GM12878 (cell line): ENCODE data around the gene GARNL3. TPM values are rescaled to one million over a fixed set of nuclear protein-coding genes. Genes with fewer than 3 reads are reported as not detected.

Experiments used
- ATAC-seq: fragments of 200-7000 bp; cut with Tn5 transposase; 3 replicates; pipeline ENCODE4 v1.9.1; 2020; ENCODE audit warnings: mild to moderate bottlenecking, moderate library complexity
- BruUV-seq: library from RNA; stranded (reverse); fragments of 400-500 nt; replicated peaks from 2 replicates; lab custom pipeline; 2021; lab: Mats Ljungman, UMichigan
- CTCF ChIA-PET: fragments of 300-600 bp; sonication (Branson Sonifier 250); formaldehyde crosslinking; extraction: SDS; loops from one replicate; lab custom pipeline; 2021; ENCODE audit warnings: inconsistent platforms; lab: Yijun Ruan, JAX
- POLR2A ChIA-PET: fragments of 350-600 bp; formaldehyde crosslinking; extraction: SDS; loops from one replicate; lab custom pipeline; 2021; ENCODE audit warnings: inconsistent platforms; lab: Charles Lee
- RAD21 ChIA-PET: fragments of 300-600 bp; sonication (Branson Sonifier 250); formaldehyde crosslinking; loops from one replicate; lab custom pipeline; 2023; ENCODE audit warnings: antibody characterized with exemption; ENCODE audit not compliant: unreplicated experiment; lab: Charles Lee
- SMC1A ChIA-PET: fragments of 300-600 bp; sonication (Branson Sonifier 250); formaldehyde crosslinking; loops from one replicate; lab custom pipeline; 2023; ENCODE audit not compliant: unreplicated experiment, uncharacterized antibody; lab: Charles Lee
- DNase-seq: peaks from one replicate; pipeline ENCODE4 v3.0.0-alpha.2; 2011; ENCODE audit warnings: low read depth, low spot score
- FAIRE-seq: peaks from 3 replicates; lab custom pipeline; 2011; peaks lifted over from hg19 to GRCh38; lab: Jason Lieb, UNC
- H2AFZ ChIP-seq: 2 replicates; pipeline ENCODE4 v1.6.0; 2011; ENCODE audit warnings: low read depth, low read length, control low read depth; ENCODE audit not compliant: control insufficient read depth
- H3K27ac ChIP-seq: 2 replicates; pipeline ENCODE4 v1.5.1; 2011; ENCODE audit warnings: control low read depth; ENCODE audit not compliant: control insufficient read depth, insufficient read depth
- H3K27me3 ChIP-seq, 2 experiments: replicated peaks in 1 of 2; 2 replicates each; pipeline versions ENCODE4 v1.6.0 to v1.6.1; 2011; ENCODE audit warnings: low read length in 1 of 2; ENCODE audit not compliant: control insufficient read depth in 2 of 2, insufficient read depth in 2 of 2
- H3K36me3 ChIP-seq, 2 experiments: 2 replicates each; pipeline ENCODE4 v1.5.1; 2011; ENCODE audit warnings: low read length in 1 of 2; ENCODE audit not compliant: control insufficient read depth in 2 of 2, insufficient read depth in 2 of 2
- H3K4me1 ChIP-seq: 2 replicates; pipeline ENCODE4 v1.6.1; 2011; ENCODE audit warnings: mild to moderate bottlenecking, low read length, moderate library complexity, mixed read lengths; ENCODE audit not compliant: control insufficient read depth, insufficient read depth
- H3K4me2 ChIP-seq: 2 replicates; pipeline ENCODE4 v1.6.0; 2011; ENCODE audit warnings: control low read depth; ENCODE audit not compliant: control insufficient read depth, insufficient read depth
- H3K4me3 ChIP-seq: fragments of 200-600 bp; sonication (generic); 2 replicates; pipeline ENCODE4 v1.5.1; 2016
- H3K79me2 ChIP-seq: 2 replicates; pipeline ENCODE4 v1.6.0; 2011; ENCODE audit warnings: low read length; ENCODE audit not compliant: control insufficient read depth, insufficient read depth
- H3K9ac ChIP-seq: 2 replicates; pipeline ENCODE4 v1.8.0; 2011; ENCODE audit warnings: low read length, control low read depth, mixed read lengths; ENCODE audit not compliant: control insufficient read depth, insufficient read depth
- H3K9me3 ChIP-seq: replicated peaks from 3 replicates; pipeline ENCODE4 v1.5.1; 2011; ENCODE audit warnings: mild to moderate bottlenecking, low read length; ENCODE audit not compliant: control insufficient read depth, insufficient read depth
- H4K20me1 ChIP-seq: 2 replicates; pipeline ENCODE4 v1.6.0; 2011; ENCODE audit not compliant: control insufficient read depth, insufficient read depth
- BRCA1 ChIP-seq: IDR thresholded peaks from 2 replicates; pipeline ENCODE4 v1.6.1; 2011; ENCODE audit warnings: low read depth, low read length, improper control_type of control experiment
- CHD4 ChIP-seq: fragments of 200-600 bp; sonication (generic); IDR thresholded peaks from 2 replicates; pipeline ENCODE4 v1.6.1; 2016; ENCODE audit warnings: mild to moderate bottlenecking
- MTA2 ChIP-seq: fragments of 450-650 bp; IDR thresholded peaks from 2 replicates; pipeline ENCODE4 v1.6.1; 2016; ENCODE audit warnings: low read depth, mild to moderate bottlenecking, moderate library complexity
- NR2C1 ChIP-seq: fragments of 450-650 bp; IDR thresholded peaks from 2 replicates; pipeline ENCODE4 v1.6.1; 2017; ENCODE audit warnings: antibody characterized with exemption, mild to moderate bottlenecking, moderate library complexity
- RELA ChIP-seq: fragments of 450-650 bp; IDR thresholded peaks from 2 replicates; pipeline ENCODE4 v1.8.0; 2014; ENCODE audit warnings: borderline replicate concordance; ENCODE audit not compliant: partially characterized antibody
- SMAD1 ChIP-seq: fragments of 450-650 bp; IDR thresholded peaks from 2 replicates; pipeline ENCODE4 v1.6.1; 2018; ENCODE audit warnings: mild to moderate bottlenecking, low read depth; ENCODE audit not compliant: partially characterized antibody
- STAT1 ChIP-seq: fragments of 450-650 bp; conservative IDR thresholded peaks from 2 replicates; pipeline ENCODE4 v1.6.1; 2014; ENCODE audit warnings: antibody characterized with exemption, mild to moderate bottlenecking
- SUPT20H ChIP-seq: IDR thresholded peaks from 2 replicates; pipeline ENCODE4 v1.6.1; 2011; ENCODE audit warnings: low read depth, mild to moderate bottlenecking, low read length, moderate library complexity, borderline replicate concordance; ENCODE audit not compliant: control insufficient read depth
- TAF1 ChIP-seq: IDR thresholded peaks from 2 replicates; pipeline ENCODE4 v1.6.1; 2011; ENCODE audit warnings: mild to moderate bottlenecking, low read depth, low read length, borderline replicate concordance
- ZNF24 ChIP-seq: fragments of 450-650 bp; IDR thresholded peaks from 2 replicates; pipeline ENCODE4 v1.6.1; 2017; ENCODE audit warnings: antibody characterized with exemption, mild to moderate bottlenecking
- WGBS: methylation state at CpG from one replicate; pipeline ENCODE4 v1.1.6; 2016; ENCODE audit warnings: low lambda C conversion rate; ENCODE audit not compliant: insufficient replicate concordance, insufficient coverage; ENCODE audit errors: missing lambda C conversion rate; 5-methylcytosine and 5-hydroxymethylcytosine counted together
- in situ Hi-C: fragments of 300-500 bp; cut with MboI; formaldehyde crosslinking; loops from 9 replicates; pipeline ENCODE4 v1.14.3; 2018; ENCODE audit warnings: mixed read lengths
- intact Hi-C: fragments of 100-400 bp; cut with micrococcal nuclease; formaldehyde crosslinking; loops from one replicate; pipeline ENCODE4 v1.14.2; 2022; ENCODE audit not compliant: unreplicated experiment
- polyA plus RNA-seq, 11 experiments: library from polyadenylated mRNA; depleted of rRNA in 4 of 11; unstranded in 6 of 11; stranded (reverse) in 5 of 11; fragments of >200 nt; fragmentation: Nextera tagmentation in 4 of 11; fragmentation: Illumina TruSeq in 1 of 11; extraction: Ambion mirVana in 4 of 11; extraction: Trizol in 1 of 11; gene quantifications; 1 replicate in 1 of 11; 2 replicates in 10 of 11; pipeline versions ENCODE4 v1.2.1 to v1.2.3, GENCODE V29; 2011 to 2016; ENCODE audit warnings: inconsistent platforms in 2 of 11, missing spikeins in 2 of 11, low read depth in 1 of 11
- total RNA-seq, 4 experiments: library from RNA; depleted of rRNA in 3 of 4; stranded (reverse); fragments of >200 nt in 3 of 4; fragmentation: Illumina TruSeq in 1 of 4; extraction: Trizol in 1 of 4; gene quantifications; 2 replicates each; pipeline versions ENCODE4 v1.2.1 to v1.2.3, GENCODE V29; 2013 to 2021
- TF ChIP-seq, protein P1 (sequence below): fragments of 450-650 bp; IDR thresholded peaks from 2 replicates; pipeline ENCODE4 v1.6.1; 2017; ENCODE audit warnings: borderline replicate concordance
- TF ChIP-seq, protein P2 (sequence below): IDR thresholded peaks from 2 replicates; pipeline ENCODE4 v1.6.1; 2011; ENCODE audit warnings: borderline replicate concordance, low read depth, mild to moderate bottlenecking, moderate library complexity, low read length; ENCODE audit not compliant: insufficient read depth, poor library complexity, severe bottlenecking
- TF ChIP-seq, protein P3 (sequence below): IDR thresholded peaks from 2 replicates; pipeline ENCODE4 v1.6.1; 2012; ENCODE audit warnings: low read depth, low read length, improper control_type of control experiment

The GARNL3 gene
- total and polyA plus RNA-seq, 10 of the 15 experiments (the other 5 are each of a cell fraction or from before 2014, with no cell fraction given), result 0.89 to 13.2 (median 6.3) TPM

DNA sequence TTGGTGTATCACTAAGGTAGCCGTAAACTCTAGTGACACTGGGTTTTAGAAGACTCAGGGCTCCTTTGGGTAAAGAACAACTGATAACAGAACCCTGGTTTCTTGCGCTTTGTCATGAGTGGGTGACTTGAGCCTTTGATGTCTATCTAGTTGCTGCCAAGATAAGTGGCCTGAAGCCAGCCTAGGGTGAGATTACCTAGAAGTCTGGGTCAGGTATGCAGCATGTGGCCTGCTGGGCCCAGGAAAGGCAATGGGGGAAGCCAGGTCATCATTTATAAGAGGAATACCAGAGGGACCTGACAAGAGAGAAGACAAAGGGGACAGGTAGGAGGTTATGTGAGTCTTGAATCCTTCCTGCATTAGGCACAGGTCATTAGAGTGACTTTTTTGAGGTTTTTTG is 23.2 kb upstream of the GARNL3 start:
- no peaks in the 10 kb centered on the region for H3K27me3 ChIP-seq
- H3K4me2 ChIP-seq, result no peak overlapping the region
- no peak overlapping the region for H3K9ac ChIP-seq
- H3K79me2 ChIP-seq, result no peaks in the 10 kb centered on the region; the same call in 1 of the 2 replicates
- RAD21 ChIA-PET, result no interaction called here
- no peak overlapping the region for H3K4me3 ChIP-seq
- WGBS, result 100% methylated on average over 2 of the region's 2 CpGs
- H4K20me1 ChIP-seq, result no peaks in the 10 kb centered on the region
- H3K27ac ChIP-seq, result no peak overlapping the region
- intact Hi-C loops (no loop called here), in situ Hi-C loops (no loop called here)
- ATAC-seq (no peak), FAIRE-seq (no peak), DNase-seq (no peak)
- POLR2A ChIA-PET, result no interaction called here
- TF ChIP-seq RELA (no peak), CHD4 (no peak), SUPT20H (no peak), TAF1 (no peak), SMAD1 (no peak), ZNF24 (no peak), NR2C1 (no peak), BRCA1 (no peak), STAT1 (no peak), MTA2 (no peak)
- TF ChIP-seq, protein P1, sequence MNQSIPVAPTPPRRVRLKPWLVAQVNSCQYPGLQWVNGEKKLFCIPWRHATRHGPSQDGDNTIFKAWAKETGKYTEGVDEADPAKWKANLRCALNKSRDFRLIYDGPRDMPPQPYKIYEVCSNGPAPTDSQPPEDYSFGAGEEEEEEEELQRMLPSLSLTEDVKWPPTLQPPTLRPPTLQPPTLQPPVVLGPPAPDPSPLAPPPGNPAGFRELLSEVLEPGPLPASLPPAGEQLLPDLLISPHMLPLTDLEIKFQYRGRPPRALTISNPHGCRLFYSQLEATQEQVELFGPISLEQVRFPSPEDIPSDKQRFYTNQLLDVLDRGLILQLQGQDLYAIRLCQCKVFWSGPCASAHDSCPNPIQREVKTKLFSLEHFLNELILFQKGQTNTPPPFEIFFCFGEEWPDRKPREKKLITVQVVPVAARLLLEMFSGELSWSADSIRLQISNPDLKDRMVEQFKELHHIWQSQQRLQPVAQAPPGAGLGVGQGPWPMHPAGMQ, result no peak
- TF ChIP-seq, protein P2, sequence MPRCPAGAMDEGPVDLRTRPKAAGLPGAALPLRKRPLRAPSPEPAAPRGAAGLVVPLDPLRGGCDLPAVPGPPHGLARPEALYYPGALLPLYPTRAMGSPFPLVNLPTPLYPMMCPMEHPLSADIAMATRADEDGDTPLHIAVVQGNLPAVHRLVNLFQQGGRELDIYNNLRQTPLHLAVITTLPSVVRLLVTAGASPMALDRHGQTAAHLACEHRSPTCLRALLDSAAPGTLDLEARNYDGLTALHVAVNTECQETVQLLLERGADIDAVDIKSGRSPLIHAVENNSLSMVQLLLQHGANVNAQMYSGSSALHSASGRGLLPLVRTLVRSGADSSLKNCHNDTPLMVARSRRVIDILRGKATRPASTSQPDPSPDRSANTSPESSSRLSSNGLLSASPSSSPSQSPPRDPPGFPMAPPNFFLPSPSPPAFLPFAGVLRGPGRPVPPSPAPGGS, result no peak
- TF ChIP-seq, protein P3, sequence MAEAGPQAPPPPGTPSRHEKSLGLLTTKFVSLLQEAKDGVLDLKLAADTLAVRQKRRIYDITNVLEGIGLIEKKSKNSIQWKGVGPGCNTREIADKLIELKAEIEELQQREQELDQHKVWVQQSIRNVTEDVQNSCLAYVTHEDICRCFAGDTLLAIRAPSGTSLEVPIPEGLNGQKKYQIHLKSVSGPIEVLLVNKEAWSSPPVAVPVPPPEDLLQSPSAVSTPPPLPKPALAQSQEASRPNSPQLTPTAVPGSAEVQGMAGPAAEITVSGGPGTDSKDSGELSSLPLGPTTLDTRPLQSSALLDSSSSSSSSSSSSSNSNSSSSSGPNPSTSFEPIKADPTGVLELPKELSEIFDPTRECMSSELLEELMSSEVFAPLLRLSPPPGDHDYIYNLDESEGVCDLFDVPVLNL, result no peak
- SMC1A ChIA-PET, result no interaction called here
- H3K9me3 ChIP-seq, result no peaks in the 10 kb centered on the region
- no peak overlapping the region for H2AFZ ChIP-seq
- H3K4me1 ChIP-seq, result peaks cover 7% of the 10 kb centered on the region
- CTCF ChIA-PET, result no interaction called here
- no TSS peak for BruUV-seq
- no peaks in the 10 kb centered on the region for H3K36me3 ChIP-seq
